Camera-type eye (tissue), 1 donor: ENCODE data around the gene KIF5B. TPM values are rescaled to one million over a fixed set of nuclear protein-coding genes. Genes with fewer than 3 reads are reported as not detected.

Experiments
- total RNA-seq: library from RNA; depleted of rRNA; stranded (reverse); fragments of >200 nt; gene quantifications from one replicate; pipeline ENCODE4 v1.2.3, GENCODE V29; 2014

The KIF5B gene
- total RNA-seq, result 143 TPM

DNA sequence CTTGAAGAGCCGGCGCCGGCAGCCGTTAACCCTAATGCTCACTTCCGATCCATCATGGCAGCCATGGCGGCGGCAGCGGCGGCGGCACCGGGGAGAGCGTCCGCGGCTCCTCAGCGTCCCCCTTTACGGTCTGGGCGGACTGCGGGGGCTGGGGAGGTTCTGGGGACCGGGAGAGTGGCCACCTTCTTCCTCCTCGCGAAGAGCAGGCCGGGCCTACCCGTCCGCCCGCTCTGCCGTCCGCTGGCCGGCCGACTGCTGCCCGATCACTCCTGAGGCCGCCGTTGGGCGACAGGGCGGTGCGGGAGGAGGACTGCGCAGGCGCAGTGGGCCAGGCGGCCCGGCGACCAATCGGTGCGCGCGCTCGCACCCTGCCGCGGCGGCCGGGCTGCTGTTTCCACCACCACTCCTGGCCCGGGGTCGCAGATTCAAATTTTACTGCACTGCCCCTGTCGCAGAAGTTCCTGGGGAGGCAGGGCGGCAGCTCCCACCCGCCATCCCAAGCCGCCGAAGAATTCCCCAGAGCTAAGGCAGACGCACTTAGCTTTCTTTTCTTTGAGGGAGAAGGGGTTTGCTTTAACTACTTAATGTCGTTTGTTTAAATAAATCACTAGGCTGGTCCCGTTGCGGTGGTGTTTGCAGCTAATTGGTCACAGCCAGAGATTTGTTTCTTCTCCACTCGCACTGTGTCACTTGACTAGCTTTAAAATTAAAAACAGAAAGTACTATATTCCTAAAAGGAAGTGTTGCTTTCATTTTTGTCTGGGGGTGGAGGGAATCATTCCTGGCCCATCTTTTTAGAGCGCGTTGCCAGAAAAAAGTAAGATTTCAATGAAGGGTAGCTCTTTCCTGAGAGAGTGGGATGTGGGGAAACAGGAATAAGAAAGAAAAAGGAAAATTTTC is at the start of gene KIF5B:
KIF5B (minus strand) TSS at position 290 of the 900 bp plus-strand sequence. CDS start 452 bp downstream, outside the sequence.

Other genes with a start within 250 kb of the KIF5B start
- 102 TPM for gene ARHGAP12, start 127.6 kb downstream of the KIF5B start, total RNA-seq